Stimulated activated CD8-positive, alpha-beta memory T cell treated with anti-CD3 and anti-CD28 coated beads, Interleukin-7, amount 100 ng/mL, for 4 hours (primary cell): ENCODE data around the gene COX4I2.

Source experiments
- DNase-seq, 2 donors: peaks; one replicate each; pipeline ENCODE4 v3.0.0-alpha.2; 2020; ENCODE audit warnings: low read depth in 2 of 2

Gene COX4I2

DNA sequence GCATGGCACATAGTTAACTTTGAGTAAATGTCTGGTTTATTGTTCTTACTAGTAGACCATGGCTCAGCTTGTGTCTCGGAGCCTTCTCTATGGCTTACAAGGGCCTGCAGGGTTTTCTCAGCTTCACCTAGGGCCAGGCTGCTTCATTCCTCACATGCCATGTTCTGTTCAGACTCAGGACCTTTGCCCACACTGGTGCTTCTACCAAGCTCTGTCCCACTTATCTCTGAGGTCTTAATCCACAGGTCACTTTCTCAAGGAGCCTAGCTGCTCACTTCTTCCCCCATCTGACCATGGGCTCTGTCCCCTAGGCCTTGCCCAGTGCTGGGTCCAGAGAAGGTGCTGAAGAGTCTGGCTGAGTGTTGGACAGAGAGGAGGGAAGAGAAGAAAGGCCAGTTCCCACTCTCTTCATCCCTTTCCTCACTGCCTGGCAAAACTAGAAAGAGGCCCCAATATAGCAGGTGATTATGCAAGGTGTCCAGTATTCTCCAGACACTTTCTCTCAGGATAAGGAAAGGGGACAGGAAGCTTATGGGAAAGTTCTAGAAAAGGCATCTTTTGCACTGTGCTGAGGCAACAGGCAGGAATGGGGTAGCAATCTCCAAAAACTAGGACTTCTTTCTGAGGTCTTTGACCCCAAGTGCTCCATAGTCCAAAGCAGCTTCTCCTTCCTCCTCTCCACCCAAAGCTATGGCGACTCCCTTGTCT, 40.0 kb downstream of the COX4I2 start:
- DNase-seq = no peak

DNA sequence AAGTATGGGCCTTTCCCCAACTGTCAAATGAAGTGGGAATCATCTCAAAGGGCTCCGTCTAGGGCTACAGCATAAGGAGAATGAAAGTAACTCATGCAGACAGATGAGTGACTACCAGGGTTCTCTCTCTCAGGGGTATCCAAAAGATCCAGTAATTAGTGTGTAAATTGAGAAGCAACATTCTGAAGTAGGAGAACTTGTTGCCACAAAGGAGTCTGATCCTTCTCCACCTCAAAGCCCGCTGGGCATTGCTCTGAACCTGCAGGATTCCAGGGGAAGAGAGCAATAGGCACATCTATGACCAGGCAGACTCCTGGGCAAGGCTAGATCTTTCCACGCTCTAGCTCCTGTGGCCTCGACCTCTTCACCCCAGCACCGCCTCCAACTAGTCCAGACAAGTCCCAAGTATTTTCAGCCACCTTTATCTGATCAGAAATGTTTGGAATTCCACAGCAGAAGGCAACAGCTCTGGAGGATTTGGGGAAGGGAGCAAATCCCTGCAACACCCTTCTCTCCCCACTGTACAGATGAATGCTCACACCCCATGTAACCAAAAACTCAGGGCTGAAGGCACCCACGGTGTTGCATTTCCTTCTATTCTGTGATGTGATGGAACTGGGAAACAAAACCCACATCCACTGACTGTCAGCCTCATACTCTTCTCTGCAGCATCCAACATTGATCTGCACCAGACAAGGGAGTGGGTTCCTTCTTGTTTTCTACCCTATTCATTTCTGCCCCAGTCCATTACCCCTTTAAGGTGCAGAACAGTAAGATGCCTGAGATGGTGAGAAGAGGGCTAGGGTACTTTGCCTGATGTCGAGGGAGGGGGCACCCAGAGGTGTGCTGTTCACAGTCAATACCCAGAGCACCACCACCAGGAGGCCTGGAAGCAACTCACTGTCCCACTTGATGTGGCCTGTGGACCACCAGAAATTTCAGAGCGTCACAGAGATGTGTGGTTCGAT, 41.0 kb downstream of the COX4I2 start:
- DNase-seq = no peak

DNA sequence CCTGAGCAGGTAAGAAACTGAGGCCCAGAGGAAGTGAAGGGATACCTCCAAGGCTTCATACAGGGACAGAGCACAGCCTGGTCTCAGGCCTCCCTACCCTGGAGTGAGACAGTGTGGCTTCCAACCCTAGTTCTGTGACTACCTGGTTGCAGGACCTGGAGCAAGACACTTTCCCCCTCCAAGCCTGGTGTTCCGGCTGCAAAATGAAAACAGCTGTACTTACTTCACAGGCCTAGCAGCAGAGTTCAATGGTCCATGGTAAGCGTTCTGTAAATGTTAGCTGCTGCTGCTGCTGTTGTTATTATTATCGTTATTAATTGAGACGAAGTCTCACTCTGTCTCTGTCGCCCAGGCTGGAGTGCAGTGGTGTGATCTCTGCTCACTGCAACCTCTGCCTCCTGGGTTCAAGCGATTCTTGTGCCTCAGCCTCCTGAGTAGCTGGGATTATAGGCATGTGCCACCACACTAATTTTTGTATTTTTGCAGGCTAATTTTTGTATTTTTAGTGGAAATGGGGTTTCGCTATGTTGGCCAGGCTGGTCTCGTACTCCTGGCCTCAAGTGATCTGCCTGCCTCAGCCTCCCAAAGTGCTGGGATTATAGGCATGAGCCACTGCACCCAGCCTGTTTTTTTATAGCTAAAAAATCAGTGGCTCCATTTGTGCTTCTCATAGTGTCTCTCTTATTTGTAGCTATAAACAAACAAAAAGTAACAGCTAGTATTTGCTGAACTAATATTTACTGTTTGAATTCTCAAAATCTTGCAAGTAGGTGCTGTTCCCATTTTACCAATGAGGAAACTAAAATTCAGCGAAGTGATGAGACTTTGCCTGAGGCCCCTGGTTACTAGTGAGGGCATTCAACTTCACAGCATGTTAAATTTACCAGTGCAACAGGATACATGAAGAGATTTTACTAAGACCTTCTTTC, 41.9 kb downstream of the COX4I2 start:
- DNase-seq = no peak

DNA sequence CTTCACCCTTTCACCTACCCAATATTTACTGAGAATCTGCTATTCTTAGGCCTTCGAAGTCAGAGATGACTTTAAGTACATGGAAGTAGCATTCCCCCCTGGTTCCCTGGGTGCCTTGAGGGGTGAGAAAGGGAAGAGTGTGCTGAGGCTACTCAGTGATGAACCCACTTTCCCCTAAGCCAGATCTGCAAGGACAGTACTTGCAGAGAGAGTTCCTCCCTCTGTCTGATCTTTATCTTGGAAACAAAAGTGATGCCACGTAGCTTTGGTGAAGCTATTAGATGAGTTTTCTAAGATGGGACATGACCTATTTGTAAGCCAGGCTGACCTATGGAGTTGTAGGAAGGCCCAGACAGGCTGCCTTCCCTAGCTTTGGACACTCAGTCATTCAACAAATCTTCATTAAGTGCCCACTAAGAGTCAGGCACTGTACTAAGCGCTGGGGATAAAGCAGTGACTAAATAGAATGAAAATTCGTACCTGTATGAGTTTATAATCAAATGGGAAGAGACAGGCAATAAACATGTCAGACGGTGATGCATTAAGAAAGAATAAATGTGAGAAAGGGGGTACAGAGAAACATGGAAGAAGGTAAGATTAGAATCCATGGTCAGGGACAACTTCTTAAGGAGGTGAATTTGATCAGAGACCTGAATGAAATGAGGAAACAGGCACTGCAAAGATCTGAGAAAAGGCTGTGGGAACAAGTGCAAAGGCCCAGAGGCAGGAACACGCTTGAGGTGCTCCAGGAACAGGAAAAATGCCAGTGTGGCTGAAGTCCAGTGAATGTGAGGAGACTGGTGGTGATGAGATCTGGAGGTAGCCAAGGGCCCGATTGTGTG, 42.8 kb downstream of the COX4I2 start:
- DNase-seq = no peak

DNA sequence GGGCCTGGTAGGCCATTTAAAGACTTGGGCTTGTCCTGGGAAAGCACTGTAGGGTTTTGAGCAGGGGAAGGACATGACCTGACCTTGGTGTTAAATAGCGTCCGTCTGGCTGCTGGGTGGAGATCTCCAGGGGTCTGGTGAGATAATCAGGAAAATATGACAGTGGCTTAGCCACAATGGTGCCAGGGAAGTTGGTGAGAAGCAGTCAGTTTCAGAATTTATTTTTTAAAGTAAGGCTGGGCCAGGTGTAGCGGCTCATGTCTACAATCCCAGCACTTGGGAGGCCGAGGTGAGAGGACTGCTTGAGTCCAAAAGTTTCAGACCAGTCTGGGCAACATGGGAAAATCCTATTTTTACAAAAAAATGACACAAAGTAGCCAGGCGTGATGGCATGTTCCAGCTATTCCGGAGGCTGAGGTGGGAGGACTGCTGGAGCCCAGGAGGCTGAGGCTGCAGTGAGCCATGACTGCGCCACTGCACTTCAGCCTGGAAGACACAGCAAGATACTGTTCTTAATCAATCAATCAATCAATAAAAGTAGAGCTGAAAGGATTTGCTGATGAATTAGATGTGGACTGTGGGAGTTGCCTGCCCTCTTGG, 43.5 kb downstream of the COX4I2 start:
- DNase-seq = no peak

DNA sequence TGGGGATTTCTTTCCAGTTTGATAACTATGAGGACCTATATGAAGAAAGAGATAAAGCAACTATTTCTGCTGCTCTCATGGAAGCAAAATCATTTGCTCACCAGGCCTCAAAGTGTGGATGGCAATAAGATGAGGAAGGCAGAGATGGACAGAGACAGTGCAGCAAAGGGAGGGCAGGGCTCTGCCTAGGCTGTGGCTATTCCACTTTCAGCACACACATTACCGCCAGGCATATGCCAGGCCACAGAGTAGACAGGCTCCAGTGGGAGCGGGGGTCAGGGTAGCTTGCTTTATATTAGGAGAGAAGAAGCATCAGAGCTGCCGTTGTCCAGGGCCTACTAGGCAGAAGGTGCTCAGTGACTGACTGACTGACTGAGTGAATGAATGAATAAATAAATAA, 44.1 kb downstream of the COX4I2 start:
- no peak for DNase-seq

DNA sequence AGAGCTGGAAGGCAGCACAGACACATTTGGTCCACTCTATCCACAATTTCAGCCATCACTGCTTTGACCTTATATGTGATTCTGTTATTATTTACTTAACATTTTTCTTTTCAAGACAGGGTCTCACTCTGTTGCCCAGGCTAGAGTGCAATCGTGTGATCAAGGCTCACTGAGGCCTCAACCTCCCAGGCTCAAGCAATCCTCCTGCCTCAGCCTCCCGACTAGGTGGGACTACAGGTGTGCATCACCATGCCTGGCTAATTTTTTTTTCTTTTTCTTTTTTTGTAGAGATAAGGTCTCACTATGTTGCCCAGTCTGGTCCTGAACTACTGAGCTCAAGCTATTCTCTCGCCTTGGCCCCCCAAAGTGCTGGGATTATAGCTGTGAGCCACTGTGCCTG, 44.6 kb downstream of the COX4I2 start:
- no peak for DNase-seq

DNA sequence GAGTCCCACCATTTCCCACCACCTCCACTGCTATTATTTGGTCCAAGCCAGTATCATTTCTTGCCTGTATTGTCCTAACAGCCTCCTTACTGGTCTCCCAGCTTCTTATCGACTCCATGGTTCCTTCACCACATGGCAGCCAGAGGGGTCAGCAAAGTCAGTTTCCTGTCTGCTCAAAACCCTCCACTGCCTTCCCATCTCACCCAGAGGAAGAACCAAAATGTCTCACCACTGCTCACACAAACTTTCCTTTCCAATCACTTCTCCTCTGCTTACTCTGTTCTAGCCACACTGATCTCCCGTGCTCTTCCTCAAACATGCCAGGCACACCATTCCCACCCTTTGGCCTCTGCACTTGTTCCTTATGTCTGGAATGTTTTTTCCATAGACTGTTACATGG, 45.2 kb downstream of the COX4I2 start:
- no peak for DNase-seq

DNA sequence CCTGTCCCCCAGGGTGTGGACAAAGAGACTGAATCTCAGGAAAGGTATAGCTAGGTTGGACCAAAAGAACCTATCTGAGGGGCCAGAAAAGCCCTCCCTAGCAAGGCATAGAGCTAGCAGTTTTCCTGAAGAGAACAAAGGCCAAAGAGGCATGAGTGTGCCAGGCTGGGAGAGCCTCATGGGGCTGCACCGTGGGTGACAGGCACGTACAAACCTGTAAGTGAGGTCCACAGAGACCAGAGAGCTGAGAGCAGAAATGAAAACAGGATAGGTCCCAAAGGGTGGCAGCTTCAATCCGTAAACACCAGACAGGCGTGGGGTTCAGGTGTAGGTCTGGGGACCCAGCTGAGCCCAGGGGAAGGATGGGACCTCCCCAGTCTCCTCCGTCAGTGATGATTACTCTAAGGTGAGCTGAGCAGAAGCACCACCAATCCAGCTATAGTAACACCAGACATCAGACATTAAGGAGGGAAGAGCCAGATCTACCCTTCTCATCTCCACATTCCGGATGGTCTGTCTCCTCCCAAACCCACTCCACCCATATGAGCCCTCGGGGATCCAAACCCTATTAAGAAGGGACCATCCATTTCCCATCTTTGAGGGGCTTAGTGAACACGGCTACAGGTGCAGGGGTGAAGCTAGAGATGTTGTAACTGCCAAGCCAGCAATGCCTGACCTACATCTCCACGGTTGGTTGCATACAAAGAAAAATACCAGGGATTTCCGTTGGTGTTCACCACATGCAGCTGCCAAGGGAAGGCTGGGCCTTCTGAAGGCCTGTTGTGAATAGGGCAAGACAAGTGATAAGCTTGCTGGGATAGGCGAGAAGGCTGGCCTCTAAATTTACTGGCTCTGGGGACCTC, 46.7 kb downstream of the COX4I2 start:
- no peak for DNase-seq

DNA sequence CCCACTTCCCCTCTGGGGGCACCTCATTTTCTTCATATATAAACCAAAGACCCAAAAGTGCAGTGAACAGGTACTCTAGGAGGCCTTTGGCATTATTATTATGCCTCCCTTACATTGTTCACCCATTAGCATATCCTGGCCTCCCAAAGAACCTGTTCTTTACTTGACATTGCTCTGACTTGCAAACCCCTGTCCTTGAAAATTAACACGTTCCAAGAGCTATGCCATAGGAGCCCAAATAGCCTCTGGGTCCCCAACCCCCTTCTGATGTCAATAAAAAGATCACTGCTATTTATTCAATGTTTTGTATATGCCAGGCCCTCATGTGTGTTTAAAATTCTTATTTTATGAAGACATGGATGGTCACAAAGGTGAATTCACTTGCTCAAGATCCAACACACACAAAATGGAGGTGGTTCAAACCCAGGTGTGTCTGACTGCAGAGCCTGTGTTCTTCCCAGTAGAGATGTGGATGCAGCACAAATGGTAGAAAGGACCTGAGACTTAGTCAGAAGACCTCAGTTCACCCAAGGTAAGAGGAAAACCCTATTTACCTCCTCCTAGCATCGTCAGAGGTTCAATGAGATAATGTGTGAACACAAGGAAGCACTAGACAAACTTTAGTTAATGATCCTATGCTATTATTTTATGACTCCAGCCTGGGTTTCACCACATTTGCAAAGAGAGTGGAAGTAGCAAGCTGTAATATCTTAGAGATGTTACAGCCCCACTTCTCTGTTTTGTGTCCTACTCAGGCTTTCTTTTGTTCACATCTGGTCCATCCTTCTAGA, 48.3 kb downstream of the COX4I2 start:
- no peak for DNase-seq

DNA sequence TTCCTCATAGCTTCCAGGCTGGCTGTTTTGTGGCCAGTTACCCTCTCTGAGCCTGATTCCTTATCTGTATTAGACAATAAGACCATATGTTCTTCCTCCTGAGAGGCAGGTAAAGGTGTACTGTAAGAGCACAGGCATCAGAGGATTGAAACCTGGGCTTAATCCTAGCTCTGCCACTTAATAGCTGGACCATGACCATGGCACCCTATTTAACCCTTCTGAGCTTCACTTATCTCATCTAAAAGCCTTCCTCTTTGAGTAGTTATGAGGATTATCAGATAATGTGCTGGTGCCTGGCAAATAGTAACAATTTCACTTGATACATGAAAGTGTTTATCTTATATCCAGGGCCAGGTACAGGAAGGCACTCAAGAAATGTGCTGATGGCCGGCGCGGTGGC, 50.1 kb downstream of the COX4I2 start:
- DNase-seq = no peak

DNA sequence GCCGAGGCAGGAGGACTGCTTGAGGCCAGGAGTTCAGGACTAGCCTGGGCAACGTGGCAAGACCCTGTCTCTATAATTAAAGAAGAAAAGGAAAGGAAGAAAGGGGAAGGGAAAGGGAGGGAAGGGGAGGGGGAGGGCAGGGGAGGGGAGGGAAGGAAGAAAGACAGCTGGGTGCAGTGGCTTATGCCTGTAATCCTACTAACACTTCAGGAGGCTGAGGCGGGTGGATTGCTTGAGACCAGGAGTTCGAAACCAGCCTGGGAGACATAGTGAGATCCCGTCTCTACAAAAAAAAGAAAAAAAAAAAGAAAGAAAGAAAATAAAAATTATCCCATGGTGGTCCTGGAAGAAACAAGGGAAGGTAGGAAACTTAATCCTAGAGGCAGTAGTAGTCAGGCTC, 51.4 kb downstream of the COX4I2 start:
- DNase-seq = no peak

DNA sequence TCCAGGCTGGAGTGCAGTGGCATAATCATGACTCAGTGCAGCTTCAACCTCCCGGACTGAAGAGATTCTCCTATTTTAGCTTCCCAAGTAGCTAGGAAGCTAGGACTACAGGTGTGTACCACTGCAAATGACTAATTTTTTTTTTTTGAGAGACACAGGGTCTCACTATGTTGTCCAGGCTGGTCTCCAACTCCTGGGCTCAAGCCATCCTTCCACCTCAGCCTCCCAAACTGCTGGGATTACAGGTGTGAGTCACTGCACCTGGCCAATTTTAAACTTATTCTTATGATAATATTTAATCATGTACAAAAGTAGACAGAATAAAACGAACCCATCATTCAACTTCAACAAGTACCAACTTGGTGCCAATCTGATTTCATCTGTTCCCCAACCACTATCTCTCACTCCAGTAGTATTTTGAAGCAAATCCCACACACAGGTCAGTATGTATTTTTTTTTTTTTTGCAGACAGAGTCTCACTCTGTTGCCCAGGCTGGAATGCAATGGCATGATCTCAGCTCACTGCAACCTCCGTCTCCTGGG, 52.5 kb downstream of the COX4I2 start:
- DNase-seq = no peak

DNA sequence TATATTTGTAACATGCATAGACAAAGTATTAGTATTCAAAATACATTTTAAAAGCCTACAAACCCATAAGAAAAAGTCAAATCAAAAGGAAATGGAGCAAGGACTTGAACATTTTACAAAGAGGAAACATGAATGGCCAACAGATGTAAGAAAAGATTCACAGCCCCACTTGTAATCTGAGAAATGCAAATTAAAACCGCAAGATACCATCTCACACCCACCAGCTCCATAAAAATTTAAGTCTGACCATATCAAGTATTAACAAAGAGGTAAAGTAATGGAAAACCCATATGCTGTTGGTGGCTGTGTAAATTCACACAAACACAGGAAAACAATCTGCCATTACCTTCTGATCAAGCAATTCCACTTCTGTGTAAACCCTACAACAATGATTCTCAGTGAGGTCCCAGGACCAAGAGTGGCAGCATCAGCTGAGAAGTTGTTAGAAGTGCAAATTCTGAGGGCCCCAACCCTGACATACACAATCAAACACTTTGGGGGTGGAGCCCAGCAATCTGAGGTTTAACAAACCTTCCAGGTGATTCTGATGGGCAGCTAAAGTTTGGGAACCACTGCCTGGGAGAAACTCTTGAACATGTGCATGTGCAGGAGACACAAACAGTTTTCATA, 54.0 kb downstream of the COX4I2 start:
- no peak for DNase-seq

DNA sequence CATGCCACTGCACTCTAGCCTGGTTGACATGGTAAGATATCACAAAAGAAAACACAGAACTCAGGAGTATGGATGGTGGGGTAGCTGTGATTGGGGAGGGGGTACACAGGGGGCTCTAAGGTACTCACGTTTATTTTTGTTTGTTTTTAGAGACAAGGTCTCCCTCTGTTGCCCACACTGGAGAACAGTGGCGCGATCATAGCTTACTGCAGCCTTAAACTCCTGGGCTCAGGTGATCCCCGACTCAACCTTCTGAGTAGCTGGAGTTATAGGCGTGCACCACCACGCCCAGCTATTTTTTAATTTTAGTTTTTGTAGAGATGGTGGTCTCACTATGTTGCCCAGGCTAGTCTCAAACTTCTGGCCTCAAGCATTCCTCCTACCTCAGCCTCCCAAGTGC, 55.7 kb downstream of the COX4I2 start:
- no peak for DNase-seq

DNA sequence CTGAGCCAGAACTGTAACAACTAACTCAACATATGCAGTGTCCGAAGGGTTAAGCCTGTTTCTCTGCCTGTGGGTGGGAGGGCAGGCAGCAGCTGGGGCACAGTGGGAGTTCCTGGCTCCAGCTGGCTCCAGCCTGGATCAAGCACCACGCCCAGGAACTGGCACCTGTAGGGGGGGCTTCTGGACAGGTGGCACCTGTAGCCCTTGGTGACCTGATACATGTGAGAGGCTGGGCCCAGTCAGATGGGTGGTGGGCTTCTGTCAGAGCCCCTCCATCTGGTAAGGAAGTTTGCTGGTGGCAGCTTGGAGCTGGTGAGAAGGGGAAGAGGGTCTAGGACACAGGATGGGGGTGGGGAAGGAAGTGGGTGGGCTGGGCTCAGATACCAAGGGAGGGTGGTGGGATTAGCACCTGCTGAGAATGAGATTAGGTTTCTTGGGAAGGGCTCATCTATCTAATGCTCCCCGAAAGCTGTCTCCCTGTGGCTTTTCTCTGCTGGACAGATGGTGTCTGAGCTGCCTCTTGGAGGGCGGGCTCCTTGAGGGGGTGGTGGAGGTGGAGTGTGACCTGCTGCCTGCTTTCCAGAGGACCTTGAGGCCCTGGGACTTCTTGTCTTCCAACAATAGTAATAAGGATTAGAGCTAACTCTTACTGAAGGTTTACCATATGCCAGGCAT, 56.4 kb downstream of the COX4I2 start:
- DNase-seq = no peak
